ENCODE data around the gene CMIP.

Gene CMIP

DNA sequence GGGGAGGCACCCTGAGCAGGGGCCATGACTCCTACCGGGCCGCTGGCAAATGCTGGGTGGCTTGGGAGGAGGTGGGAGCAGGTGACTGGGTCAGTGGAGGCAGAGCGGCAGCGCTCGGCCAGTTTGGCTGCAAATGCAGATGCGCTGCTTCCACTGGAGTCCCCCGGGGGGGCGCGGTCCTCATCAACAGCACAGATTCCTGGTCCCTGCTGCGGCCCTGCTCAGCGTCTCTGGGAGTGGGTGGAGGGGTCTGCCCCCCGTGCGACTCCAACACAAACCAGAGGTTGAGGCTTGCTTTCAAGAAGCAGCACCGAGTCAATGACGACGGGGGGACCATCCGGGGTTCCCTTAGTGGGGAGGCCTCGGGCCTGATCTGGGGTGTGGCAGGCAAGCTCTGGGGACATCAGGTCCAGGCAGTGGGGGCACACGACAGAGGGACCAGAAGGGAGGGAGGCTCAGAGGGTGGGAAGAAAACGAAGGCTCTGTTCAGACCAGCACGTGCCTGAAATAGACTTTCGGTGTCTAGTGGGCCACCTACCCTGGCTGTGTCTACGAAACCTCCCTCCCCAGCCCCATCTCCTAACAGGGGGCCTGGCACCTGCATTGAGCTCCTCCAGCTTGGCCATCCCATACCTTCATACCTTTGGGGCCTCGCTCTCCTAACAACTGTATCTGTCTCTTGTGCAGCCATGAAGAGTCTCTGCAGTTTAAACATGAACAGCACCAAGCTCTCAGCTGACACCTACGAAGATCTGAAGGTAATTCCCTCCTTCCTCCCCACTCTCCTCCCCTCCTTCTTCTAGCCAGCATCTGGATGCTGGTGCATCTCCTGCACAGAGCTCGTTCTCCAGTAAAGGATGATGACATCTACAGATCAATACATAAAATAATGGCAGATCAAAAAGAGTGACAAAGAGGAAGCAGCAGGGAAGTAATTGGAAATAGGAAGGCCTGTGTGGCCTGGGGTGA, 262.0 kb downstream of the CMIP start:
- peaks cover 28% of the 10 kb centered on the region for H3K4me1 ChIP-seq (ENCODE audit: control insufficient read depth, insufficient read depth, low read length, unreplicated experiment)
- H3K27me3 ChIP-seq (ENCODE audit: insufficient read depth, low read length) = no peaks in the 10 kb centered on the region
- H3K27ac ChIP-seq (ENCODE audit: low read depth, low read length) = peak overlapping the region; percentile 29; the same call in 1 of the 2 replicates
- no peaks in the 10 kb centered on the region for H3K36me3 ChIP-seq (ENCODE audit: insufficient read depth, low read length)
- no peak overlapping the region for H3K4me3 ChIP-seq (ENCODE audit: low read depth, low read length)
- H3K79me2 ChIP-seq (ENCODE audit: control insufficient read depth, insufficient read depth, low read length, unreplicated experiment) = no peaks in the 10 kb centered on the region
- H2AFZ ChIP-seq (ENCODE audit: low read length, unreplicated experiment) = no peak overlapping the region

- Histone ChIP-seq H3K4me1 (ENCODE audit: control insufficient read depth, insufficient read depth, low read length, unreplicated experiment) (peaks cover 33% of the 10 kb centered on the region), H3K27ac (ENCODE audit: low read depth, low read length) (no peak overlapping the region), H3K36me3 (ENCODE audit: insufficient read depth, low read length) (no peaks in the 10 kb centered on the region), H3K27me3 (ENCODE audit: insufficient read depth, low read length) (no peaks in the 10 kb centered on the region), H2AFZ (ENCODE audit: low read length, unreplicated experiment) (no peak overlapping the region), H3K4me3 (ENCODE audit: low read depth, low read length) (no peak overlapping the region), H3K79me2 (ENCODE audit: control insufficient read depth, insufficient read depth, low read length, unreplicated experiment) (no peaks in the 10 kb centered on the region)
These were observed 263.0 kb downstream of the CMIP start for GRCh38 chr16:81707411-81708265.

GRCh38 chr16:81708266-81709015, 263.8 kb downstream of the CMIP start:
- no peak overlapping the region for H3K27ac ChIP-seq (ENCODE audit: low read depth, low read length)
- H3K4me1 ChIP-seq (ENCODE audit: control insufficient read depth, insufficient read depth, low read length, unreplicated experiment) = peaks cover 27% of the 10 kb centered on the region
- H3K36me3 ChIP-seq (ENCODE audit: insufficient read depth, low read length) = no peaks in the 10 kb centered on the region
- H3K79me2 ChIP-seq (ENCODE audit: control insufficient read depth, insufficient read depth, low read length, unreplicated experiment) = no peaks in the 10 kb centered on the region
- no peak overlapping the region for H3K4me3 ChIP-seq (ENCODE audit: low read depth, low read length)
- H2AFZ ChIP-seq (ENCODE audit: low read length, unreplicated experiment) = no peak overlapping the region
- no peaks in the 10 kb centered on the region for H3K27me3 ChIP-seq (ENCODE audit: insufficient read depth, low read length)

DNA sequence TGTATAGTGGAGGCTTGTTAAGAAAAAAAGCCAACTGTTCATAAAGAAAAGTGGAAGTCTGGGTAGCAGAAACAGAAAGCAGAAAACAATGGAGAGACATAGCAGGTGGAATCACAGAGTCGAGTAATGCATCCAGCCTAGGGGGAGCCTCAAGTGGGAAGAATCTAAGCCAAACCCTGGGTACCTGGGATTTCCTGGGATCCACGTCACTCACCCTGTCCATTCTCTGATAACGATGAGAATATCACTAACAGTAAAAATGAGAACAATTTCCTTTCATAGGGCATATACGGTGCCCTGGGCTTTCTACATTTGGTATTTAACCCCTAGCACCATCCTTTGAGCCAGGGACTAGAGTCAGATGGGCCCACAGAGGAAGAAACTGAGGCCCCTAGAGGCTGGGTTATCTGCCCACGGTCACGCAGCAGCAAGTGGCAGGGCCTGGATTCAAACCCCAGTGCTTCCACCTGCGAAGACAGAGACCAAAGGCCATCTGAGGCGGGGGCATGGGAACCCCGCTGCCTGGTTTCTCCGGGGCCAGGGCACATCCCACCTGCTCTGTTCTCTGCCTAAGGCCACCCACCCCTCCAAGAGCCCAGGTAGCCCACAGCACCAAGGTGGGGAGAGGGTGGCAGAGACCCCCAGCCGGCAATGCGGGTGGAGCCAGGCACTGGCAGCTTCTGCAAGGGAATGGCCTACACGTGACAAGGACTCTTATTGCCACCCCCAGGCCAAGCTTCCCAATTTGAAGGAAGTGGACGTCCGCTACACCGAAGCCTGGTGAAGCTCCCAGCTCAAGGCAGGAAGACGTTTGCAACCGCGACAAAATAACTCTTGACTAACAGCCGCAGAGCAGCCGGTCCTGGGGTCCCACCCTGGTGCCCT, 264.6 kb downstream of the CMIP start:
- Histone ChIP-seq H3K27me3 (ENCODE audit: insufficient read depth, low read length) (no peaks in the 10 kb centered on the region), H3K79me2 (ENCODE audit: control insufficient read depth, insufficient read depth, low read length, unreplicated experiment) (no peaks in the 10 kb centered on the region), H3K4me3 (ENCODE audit: low read depth, low read length) (no peak overlapping the region), H2AFZ (ENCODE audit: low read length, unreplicated experiment) (no peak overlapping the region), H3K4me1 (ENCODE audit: control insufficient read depth, insufficient read depth, low read length, unreplicated experiment) (peaks cover 24% of the 10 kb centered on the region), H3K27ac (ENCODE audit: low read depth, low read length) (no peak overlapping the region), H3K36me3 (ENCODE audit: insufficient read depth, low read length) (no peaks in the 10 kb centered on the region)

GRCh38 chr16:81710044-81710443, 265.4 kb downstream of the CMIP start:
- H3K27ac ChIP-seq (ENCODE audit: low read depth, low read length) = no peak overlapping the region
- H3K4me1 ChIP-seq (ENCODE audit: control insufficient read depth, insufficient read depth, low read length, unreplicated experiment) = peaks cover 24% of the 10 kb centered on the region
- no peak overlapping the region for H2AFZ ChIP-seq (ENCODE audit: low read length, unreplicated experiment)
- no peaks in the 10 kb centered on the region for H3K79me2 ChIP-seq (ENCODE audit: control insufficient read depth, insufficient read depth, low read length, unreplicated experiment)
- H3K36me3 ChIP-seq (ENCODE audit: insufficient read depth, low read length) = no peaks in the 10 kb centered on the region
- no peaks in the 10 kb centered on the region for H3K27me3 ChIP-seq (ENCODE audit: insufficient read depth, low read length)
- H3K4me3 ChIP-seq (ENCODE audit: low read depth, low read length) = no peak overlapping the region

- no peaks in the 10 kb centered on the region for H3K36me3 ChIP-seq (ENCODE audit: insufficient read depth, low read length)
- H2AFZ ChIP-seq (ENCODE audit: low read length, unreplicated experiment) = no peak overlapping the region
- H3K4me3 ChIP-seq (ENCODE audit: low read depth, low read length) = no peak overlapping the region
- peaks cover 24% of the 10 kb centered on the region for H3K4me1 ChIP-seq (ENCODE audit: control insufficient read depth, insufficient read depth, low read length, unreplicated experiment)
- no peak overlapping the region for H3K27ac ChIP-seq (ENCODE audit: low read depth, low read length)
- no peaks in the 10 kb centered on the region for H3K79me2 ChIP-seq (ENCODE audit: control insufficient read depth, insufficient read depth, low read length, unreplicated experiment)
- H3K27me3 ChIP-seq (ENCODE audit: insufficient read depth, low read length) = no peaks in the 10 kb centered on the region
These were observed 266.0 kb downstream of the CMIP start for GRCh38 chr16:81710596-81710995.

GRCh38 chr16:81711657-81712319, 267.2 kb downstream of the CMIP start:
- Histone ChIP-seq H3K36me3 (ENCODE audit: insufficient read depth, low read length) (no peaks in the 10 kb centered on the region), H3K27ac (ENCODE audit: low read depth, low read length) (peak overlapping the region; percentile 55; the same call in 1 of the 2 replicates), H3K4me3 (ENCODE audit: low read depth, low read length) (no peak overlapping the region), H2AFZ (ENCODE audit: low read length, unreplicated experiment) (no peak overlapping the region), H3K27me3 (ENCODE audit: insufficient read depth, low read length) (no peaks in the 10 kb centered on the region), H3K4me1 (ENCODE audit: control insufficient read depth, insufficient read depth, low read length, unreplicated experiment) (peaks cover 23% of the 10 kb centered on the region), H3K79me2 (ENCODE audit: control insufficient read depth, insufficient read depth, low read length, unreplicated experiment) (no peaks in the 10 kb centered on the region)

DNA sequence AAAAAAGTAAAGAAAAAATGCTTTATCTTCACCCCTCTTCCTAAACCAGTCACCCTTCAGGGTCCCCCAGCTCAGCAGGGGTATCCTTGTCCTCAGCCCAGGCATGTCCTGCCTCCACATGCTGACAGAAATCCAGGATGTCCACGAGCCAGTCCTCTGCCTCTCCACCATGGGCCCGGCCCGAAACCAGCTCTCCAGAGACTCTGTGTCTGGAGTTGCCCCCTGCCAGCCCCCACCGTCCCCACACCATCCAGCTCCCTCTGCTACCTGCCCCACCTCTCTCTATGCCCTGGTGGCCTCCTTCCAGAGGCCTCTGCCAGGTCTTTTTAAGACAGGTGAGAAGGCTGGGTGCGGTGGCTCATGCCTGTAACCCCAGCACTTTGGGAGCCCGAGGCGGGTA, 268.1 kb downstream of the CMIP start:
- Histone ChIP-seq H3K36me3 (ENCODE audit: insufficient read depth, low read length) (no peaks in the 10 kb centered on the region), H3K4me1 (ENCODE audit: control insufficient read depth, insufficient read depth, low read length, unreplicated experiment) (peaks cover 14% of the 10 kb centered on the region), H3K79me2 (ENCODE audit: control insufficient read depth, insufficient read depth, low read length, unreplicated experiment) (no peaks in the 10 kb centered on the region), H2AFZ (ENCODE audit: low read length, unreplicated experiment) (no peak overlapping the region), H3K4me3 (ENCODE audit: low read depth, low read length) (no peak overlapping the region), H3K27me3 (ENCODE audit: insufficient read depth, low read length) (no peaks in the 10 kb centered on the region), H3K27ac (ENCODE audit: low read depth, low read length) (no peak overlapping the region)

- Histone ChIP-seq H2AFZ (ENCODE audit: low read length, unreplicated experiment) (no peak overlapping the region), H3K4me3 (ENCODE audit: low read depth, low read length) (no peak overlapping the region), H3K27me3 (ENCODE audit: insufficient read depth, low read length) (no peaks in the 10 kb centered on the region), H3K79me2 (ENCODE audit: control insufficient read depth, insufficient read depth, low read length, unreplicated experiment) (no peaks in the 10 kb centered on the region), H3K27ac (ENCODE audit: low read depth, low read length) (no peak overlapping the region), H3K4me1 (ENCODE audit: control insufficient read depth, insufficient read depth, low read length, unreplicated experiment) (peaks cover 10% of the 10 kb centered on the region), H3K36me3 (ENCODE audit: insufficient read depth, low read length) (no peaks in the 10 kb centered on the region)
These were observed 268.7 kb downstream of the CMIP start for GRCh38 chr16:81713295-81713772.

All from ACC112 (cell line).